Smooth muscle cell of trachea (primary cell): Measurements from ENCODE around the gene EPSTI1. TPM values are rescaled to one million over a fixed set of nuclear protein-coding genes. Genes with fewer than 3 reads are reported as not detected.

Experiments used
- total RNA-seq: library from RNA; depleted of rRNA; stranded (reverse); fragments of >200 nt; gene quantifications from 2 replicates; pipeline ENCODE4 v1.2.1, GENCODE V29; 2014

EPSTI1 gene
- total RNA-seq: 3.8 and 8.1 TPM in 2 replicates

GRCh38 chr13:42991898-42992763 lies at the start of gene EPSTI1:
Gene EPSTI1, minus strand, starts transcription at chr13:42992241. Its CDS starts 76 bp downstream, at chr13:42992165.

GRCh38 chr13:43023289-43023963 lies 31.4 kb upstream of the EPSTI1 start, which contains the start of gene DNAJC15:
Gene DNAJC15, plus strand, starts transcription at chr13:43023586. Its CDS starts 41 bp downstream, at chr13:43023627.

Other genes starting within 250 kb of the EPSTI1 start
- not detected in 2 replicates for gene FAM216B, start 210.7 kb downstream of the EPSTI1 start, total RNA-seq
- 16.4 and 18.5 TPM in 2 replicates for gene DNAJC15, start 31.3 kb upstream of the EPSTI1 start, total RNA-seq